Fibroblast of pulmonary artery (primary cell): ENCODE results near the gene ITPR1.

Source experiments
- DNase-seq: peaks from one replicate; pipeline ENCODE4 v3.0.0-alpha.2; 2010; ENCODE audit warnings: low read depth
- H3K4me3 ChIP-seq: replicated peaks from 2 replicates; pipeline ENCODE4 v1.5.1; 2011; ENCODE audit warnings: low read depth, mild to moderate bottlenecking, control low read depth, low read length, moderate library complexity
- CTCF ChIP-seq: IDR thresholded peaks from 2 replicates; pipeline ENCODE4 v1.5.1; 2011; ENCODE audit warnings: mild to moderate bottlenecking, control low read depth, low read length, inconsistent platforms; ENCODE audit errors: missing control alignments

The ITPR1 gene

GRCh38 chr3:4688411-4688810 lies 195.3 kb downstream of the ITPR1 start:
- TF ChIP-seq CTCF: no peak
- peak; percentile 11 for DNase-seq
- no peak overlapping the region for H3K4me3 ChIP-seq

- DNase-seq: no peak
- no peak overlapping the region for H3K4me3 ChIP-seq
- TF ChIP-seq CTCF: no peak
Observed at GRCh38 chr3:4689021-4689420, 195.9 kb downstream of the ITPR1 start.

GRCh38 chr3:4690277-4690676 lies 197.1 kb downstream of the ITPR1 start:
- no peak for DNase-seq
- H3K4me3 ChIP-seq: no peak overlapping the region
- no peak for TF ChIP-seq CTCF

- H3K4me3 ChIP-seq: no peak overlapping the region
- no peak for DNase-seq
- no peak for TF ChIP-seq CTCF
Observed at GRCh38 chr3:4693620-4694019, 200.5 kb downstream of the ITPR1 start.

GRCh38 chr3:4695846-4696245 lies 202.7 kb downstream of the ITPR1 start:
- no peak for DNase-seq
- no peak for TF ChIP-seq CTCF
- H3K4me3 ChIP-seq: no peak overlapping the region

GRCh38 chr3:4696266-4696665 lies 203.1 kb downstream of the ITPR1 start:
- DNase-seq: no peak
- TF ChIP-seq CTCF: no peak
- no peak overlapping the region for H3K4me3 ChIP-seq

GRCh38 chr3:4698125-4698821 lies 205.1 kb downstream of the ITPR1 start:
- no peak for TF ChIP-seq CTCF
- DNase-seq: no peak
- H3K4me3 ChIP-seq: no peak overlapping the region
